Measurements from ENCODE around the gene TEX22. TPM values are rescaled to one million over a fixed set of nuclear protein-coding genes. Genes with fewer than 3 reads are reported as not detected.

The TEX22 gene
- total and polyA plus RNA-seq, 2 experiments from 2014 or later, result 0.21 TPM

- H3K4me1 Mint-ChIP-seq, result peaks cover 12% of the 10 kb centered on the region
- ATAC-seq, result no peak
- no peaks in the 10 kb centered on the region for H3K9me3 Mint-ChIP-seq
- H3K4me2 ChIP-seq, result no peak overlapping the region
- H3K27me3 ChIP-seq (ENCODE audit: insufficient read depth), result no peaks in the 10 kb centered on the region
- 0 out of 2 replicates have a peak, but pooled peaks cover 3% of the 10 kb centered on the region for H3K4me1 ChIP-seq (ENCODE audit: insufficient read depth)
- H3K79me2 ChIP-seq (replicated peaks; ENCODE audit: insufficient read depth), result peaks cover 98% of the 10 kb centered on the region
- TF ChIP-seq EZH2phosphoT487 (IDR thresholded peaks at IDR 0.05; ENCODE audit: unreplicated experiment) (no peak), EZH2 (IDR thresholded peaks at IDR 0.05; ENCODE audit: low read depth, unreplicated experiment) (no peak), NANOG (IDR thresholded peaks at IDR 0.05; ENCODE audit: borderline replicate concordance) (no peak), POLR2AphosphoS5 (IDR thresholded peaks at IDR 0.05; ENCODE audit: low read depth) (no peak), ZNF114 (CRISPR knock-in tag; IDR thresholded peaks at IDR 0.05) (no peak), JUNB (IDR thresholded peaks at IDR 0.05; ENCODE audit: unreplicated experiment) (no peak), CREB1 (CRISPR knock-in tag; IDR thresholded peaks at IDR 0.05; ENCODE audit: low read depth) (no peak), ZNF462 (CRISPR knock-in tag; IDR thresholded peaks at IDR 0.05) (no peak), REST (IDR thresholded peaks at IDR 0.05; ENCODE audit: unreplicated experiment) (no peak), CTCF (conservative IDR thresholded peaks at IDR 0.05; ENCODE audit: low read depth in 2 of 2) (no peak), STAT1 (IDR thresholded peaks at IDR 0.05; ENCODE audit: unreplicated experiment) (no peak)
- H3K36me3 Mint-ChIP-seq (ENCODE audit: low read depth), result peaks cover 54% of the 10 kb centered on the region
- H3K9me2 ChIP-seq (ENCODE audit: insufficient read depth), result no peaks in the 10 kb centered on the region
- no peak overlapping the region; the same call in 2 of the 3 replicates for H3K4me3 Mint-ChIP-seq
- H3K27ac Mint-ChIP-seq, result no peak overlapping the region; the same call in 1 of the 2 replicates
- peaks cover 84% of the 10 kb centered on the region for H4K20me1 ChIP-seq (replicated peaks; ENCODE audit: insufficient read depth)
- H3K4me3 ChIP-seq, result no peak overlapping the region
- no peak overlapping the region for H2AFZ ChIP-seq
- H3K27ac ChIP-seq (ENCODE audit: low read depth), result no peak overlapping the region
- H3K27me3 Mint-ChIP-seq (ENCODE audit: insufficient read depth, low read depth, poor library complexity), result peaks cover 2% of the 10 kb centered on the region
- DNase-seq (ENCODE audit: low spot score), result no peak
- 0 out of 2 replicates have a peak, but pooled peaks cover 2% of the 10 kb centered on the region for H3F3A ChIP-seq (replicated peaks; ENCODE audit: low read depth)
- no peaks in the 10 kb centered on the region for H3K36me3 ChIP-seq (ENCODE audit: insufficient read depth)
These were observed 31.7 kb downstream of the TEX22 start for GRCh38 chr14:105430042-105430441.
